ENCODE measurements around the gene MND1.

GRCh38 chr4:153327247-153327646 lies 17.2 kb upstream of the MND1 start:
- TF ChIP-seq, protein P1, sequence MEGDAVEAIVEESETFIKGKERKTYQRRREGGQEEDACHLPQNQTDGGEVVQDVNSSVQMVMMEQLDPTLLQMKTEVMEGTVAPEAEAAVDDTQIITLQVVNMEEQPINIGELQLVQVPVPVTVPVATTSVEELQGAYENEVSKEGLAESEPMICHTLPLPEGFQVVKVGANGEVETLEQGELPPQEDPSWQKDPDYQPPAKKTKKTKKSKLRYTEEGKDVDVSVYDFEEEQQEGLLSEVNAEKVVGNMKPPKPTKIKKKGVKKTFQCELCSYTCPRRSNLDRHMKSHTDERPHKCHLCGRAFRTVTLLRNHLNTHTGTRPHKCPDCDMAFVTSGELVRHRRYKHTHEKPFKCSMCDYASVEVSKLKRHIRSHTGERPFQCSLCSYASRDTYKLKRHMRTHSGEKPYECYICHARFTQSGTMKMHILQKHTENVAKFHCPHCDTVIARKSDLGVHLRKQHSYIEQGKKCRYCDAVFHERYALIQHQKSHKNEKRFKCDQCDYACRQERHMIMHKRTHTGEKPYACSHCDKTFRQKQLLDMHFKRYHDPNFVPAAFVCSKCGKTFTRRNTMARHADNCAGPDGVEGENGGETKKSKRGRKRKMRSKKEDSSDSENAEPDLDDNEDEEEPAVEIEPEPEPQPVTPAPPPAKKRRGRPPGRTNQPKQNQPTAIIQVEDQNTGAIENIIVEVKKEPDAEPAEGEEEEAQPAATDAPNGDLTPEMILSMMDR (IDR thresholded peaks at IDR 0.05; ENCODE audit: insufficient read depth, low read depth, low read length), result no peak
- no peak for TF ChIP-seq EZH2 (IDR thresholded peaks at IDR 0.05; ENCODE audit: insufficient read depth, low read length)

All from astrocyte (in vitro differentiated cells and primary cell).